ENCODE measurements around the gene GAS6.

Gene GAS6

GRCh38 chr13:113879494-113880360 is 15.9 kb upstream of the GAS6 start:
- Histone ChIP-seq H3K9me3 (ENCODE audit: insufficient read depth, low read length) (no peaks in the 10 kb centered on the region), H3K4me2 (ENCODE audit: low read depth, low read length, poor library complexity, severe bottlenecking) (no peak overlapping the region)

GRCh38 chr13:113879017-113879416 is 15.1 kb upstream of the GAS6 start:
- Histone ChIP-seq H3K9me3 (ENCODE audit: insufficient read depth, low read length) (no peaks in the 10 kb centered on the region), H3K4me3 (ENCODE audit: insufficient read depth, low read length, poor library complexity, severe bottlenecking) (no peak overlapping the region), H3K4me2 (ENCODE audit: low read depth, low read length, poor library complexity, severe bottlenecking) (no peak overlapping the region), H3K79me2 (ENCODE audit: insufficient read depth, low read length) (no peaks in the 10 kb centered on the region), H2AFZ (ENCODE audit: low read depth, low read length, severe bottlenecking) (no peak overlapping the region), H3K9ac (ENCODE audit: low read length) (no peak overlapping the region), H3K27ac (ENCODE audit: low read depth, low read length) (no peak overlapping the region), H3K27me3 (ENCODE audit: low read length) (no peaks in the 10 kb centered on the region), H3K9me2 (replicated peaks; ENCODE audit: insufficient read depth, low read length) (no peaks in the 10 kb centered on the region), H4K20me1 (ENCODE audit: low read depth, low read length) (no peaks in the 10 kb centered on the region), H3K36me3 (ENCODE audit: low read length) (no peaks in the 10 kb centered on the region), H3F3A (ENCODE audit: insufficient read depth) (no peaks in the 10 kb centered on the region)
- TF ChIP-seq CTCF (IDR thresholded peaks at IDR 0.05; ENCODE audit: insufficient read depth, low read length, poor library complexity, severe bottlenecking) (no peak), EZH2phosphoT487 (conservative IDR thresholded peaks at IDR 0.05; ENCODE audit: low read length) (no peak)

More at GRCh38 chr13:113879494-113880360, 15.9 kb upstream of the GAS6 start:
- Histone ChIP-seq H3K79me2 (ENCODE audit: insufficient read depth, low read length) (no peaks in the 10 kb centered on the region), H4K20me1 (ENCODE audit: low read depth, low read length) (no peaks in the 10 kb centered on the region), H3K9ac (ENCODE audit: low read length) (no peak overlapping the region), H3K36me3 (ENCODE audit: low read length) (no peaks in the 10 kb centered on the region), H3K27me3 (ENCODE audit: low read length) (no peaks in the 10 kb centered on the region), H3K4me3 (ENCODE audit: insufficient read depth, low read length, poor library complexity, severe bottlenecking) (no peak overlapping the region), H2AFZ (ENCODE audit: low read depth, low read length, severe bottlenecking) (no peak overlapping the region), H3K9me2 (replicated peaks; ENCODE audit: insufficient read depth, low read length) (no peaks in the 10 kb centered on the region), H3K27ac (ENCODE audit: low read depth, low read length) (no peak overlapping the region), H3F3A (ENCODE audit: insufficient read depth) (no peaks in the 10 kb centered on the region)
- no peak for TF ChIP-seq EZH2phosphoT487 (conservative IDR thresholded peaks at IDR 0.05; ENCODE audit: low read length)
- TF ChIP-seq CTCF (IDR thresholded peaks at IDR 0.05; ENCODE audit: insufficient read depth, low read length, poor library complexity, severe bottlenecking): no peak

GRCh38 chr13:113877149-113877990 is 13.5 kb upstream of the GAS6 start:
- Histone ChIP-seq H3F3A (ENCODE audit: insufficient read depth) (no peaks in the 10 kb centered on the region), H3K4me2 (ENCODE audit: low read depth, low read length, poor library complexity, severe bottlenecking) (no peak overlapping the region), H3K79me2 (ENCODE audit: insufficient read depth, low read length) (no peaks in the 10 kb centered on the region), H3K27ac (ENCODE audit: low read depth, low read length) (no peak overlapping the region), H3K36me3 (ENCODE audit: low read length) (no peaks in the 10 kb centered on the region), H2AFZ (ENCODE audit: low read depth, low read length, severe bottlenecking) (no peak overlapping the region), H3K9me3 (ENCODE audit: insufficient read depth, low read length) (no peaks in the 10 kb centered on the region), H4K20me1 (ENCODE audit: low read depth, low read length) (no peaks in the 10 kb centered on the region), H3K4me3 (ENCODE audit: insufficient read depth, low read length, poor library complexity, severe bottlenecking) (no peak overlapping the region), H3K9me2 (replicated peaks; ENCODE audit: insufficient read depth, low read length) (no peaks in the 10 kb centered on the region), H3K9ac (ENCODE audit: low read length) (no peak overlapping the region), H3K27me3 (ENCODE audit: low read length) (no peaks in the 10 kb centered on the region)
- no peak for TF ChIP-seq EZH2phosphoT487 (conservative IDR thresholded peaks at IDR 0.05; ENCODE audit: low read length)
- TF ChIP-seq CTCF (IDR thresholded peaks at IDR 0.05; ENCODE audit: insufficient read depth, low read length, poor library complexity, severe bottlenecking): no peak

Measured in SU-DHL-6 (cell line).